Esophagus squamous epithelium (tissue), 4 donors: ENCODE results near the gene ZFP92.

Experiments
- POLR2A ChIP-seq, 4 donors: fragments of 450-650 bp; IDR thresholded peaks; one replicate each; pipeline ENCODE4 v1.6.1; 2017; ENCODE audit warnings: antibody characterized with exemption in 4 of 4, mild to moderate bottlenecking in 4 of 4, moderate library complexity in 3 of 4
- TF ChIP-seq, protein P1 (sequence below), 6 experiments: fragments of 450-650 bp in 4 of 6; fragments of 200-600 bp in 2 of 6; sonication (generic) in 2 of 6; IDR thresholded peaks; one replicate each; pipeline ENCODE4 v1.5.1; 2016 to 2019; ENCODE audit warnings: antibody characterized with exemption in 6 of 6, mild to moderate bottlenecking in 4 of 6, moderate library complexity in 4 of 6

DNA sequence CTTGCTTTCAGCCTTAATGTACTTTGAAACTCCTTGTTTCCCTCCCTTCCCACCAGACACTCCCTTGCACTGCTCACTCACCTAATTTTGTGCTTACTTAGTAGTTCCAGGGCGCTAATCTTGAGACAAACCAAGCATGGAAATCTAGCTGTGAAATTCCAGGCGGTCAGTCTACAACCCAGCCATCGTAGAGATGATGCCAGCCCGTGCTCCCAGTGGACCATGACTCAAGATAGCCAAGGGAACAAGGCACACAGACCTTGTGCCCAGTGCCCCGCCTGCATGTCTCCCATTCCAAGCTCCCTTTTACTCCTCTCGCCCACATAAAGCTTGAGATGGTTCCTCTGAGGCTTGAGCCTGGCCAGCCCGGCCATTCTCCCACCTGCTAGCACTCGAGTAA lies 23.5 kb downstream of the ZFP92 start:
- TF ChIP-seq, protein P1, sequence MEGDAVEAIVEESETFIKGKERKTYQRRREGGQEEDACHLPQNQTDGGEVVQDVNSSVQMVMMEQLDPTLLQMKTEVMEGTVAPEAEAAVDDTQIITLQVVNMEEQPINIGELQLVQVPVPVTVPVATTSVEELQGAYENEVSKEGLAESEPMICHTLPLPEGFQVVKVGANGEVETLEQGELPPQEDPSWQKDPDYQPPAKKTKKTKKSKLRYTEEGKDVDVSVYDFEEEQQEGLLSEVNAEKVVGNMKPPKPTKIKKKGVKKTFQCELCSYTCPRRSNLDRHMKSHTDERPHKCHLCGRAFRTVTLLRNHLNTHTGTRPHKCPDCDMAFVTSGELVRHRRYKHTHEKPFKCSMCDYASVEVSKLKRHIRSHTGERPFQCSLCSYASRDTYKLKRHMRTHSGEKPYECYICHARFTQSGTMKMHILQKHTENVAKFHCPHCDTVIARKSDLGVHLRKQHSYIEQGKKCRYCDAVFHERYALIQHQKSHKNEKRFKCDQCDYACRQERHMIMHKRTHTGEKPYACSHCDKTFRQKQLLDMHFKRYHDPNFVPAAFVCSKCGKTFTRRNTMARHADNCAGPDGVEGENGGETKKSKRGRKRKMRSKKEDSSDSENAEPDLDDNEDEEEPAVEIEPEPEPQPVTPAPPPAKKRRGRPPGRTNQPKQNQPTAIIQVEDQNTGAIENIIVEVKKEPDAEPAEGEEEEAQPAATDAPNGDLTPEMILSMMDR (IDR thresholded peaks at IDR 0.05), result no peak
- no peak for TF ChIP-seq POLR2A (IDR thresholded peaks at IDR 0.05)
